Fibroblast of lung (primary cell): ENCODE data around the gene SMIM38. TPM values are rescaled to one million over a fixed set of nuclear protein-coding genes. Genes with fewer than 3 reads are reported as not detected.

ENCODE experiments used
- DNase-seq, 2 donors: peaks; one replicate each; pipeline versions ENCODE4 v3.0.0 to v3.0.0-alpha.2; 2010; ENCODE audit warnings: low read depth in 2 of 2
- H2AFZ ChIP-seq: 2 replicates; pipeline ENCODE4 v1.5.1; 2012; ENCODE audit warnings: low read length, control low read depth, inconsistent platforms
- H3K27ac ChIP-seq: 2 replicates; pipeline ENCODE4 v1.5.1; 2011; ENCODE audit warnings: low read length, control low read depth; ENCODE audit not compliant: insufficient read depth
- H3K27me3 ChIP-seq: 2 replicates; pipeline ENCODE4 v1.5.1; 2011; ENCODE audit warnings: mild to moderate bottlenecking, low read length; ENCODE audit not compliant: control insufficient read depth, insufficient read depth
- H3K36me3 ChIP-seq: 2 replicates; pipeline ENCODE4 v1.5.1; 2011; ENCODE audit warnings: low read length; ENCODE audit not compliant: control insufficient read depth, insufficient read depth
- H3K4me1 ChIP-seq: 2 replicates; pipeline ENCODE4 v1.5.1; 2011; ENCODE audit warnings: low read length; ENCODE audit not compliant: control insufficient read depth, insufficient read depth; ENCODE audit errors: extremely low read depth
- H3K4me2 ChIP-seq: 2 replicates; pipeline ENCODE4 v1.5.1; 2011; ENCODE audit warnings: low read length, control low read depth; ENCODE audit not compliant: insufficient read depth; ENCODE audit errors: extremely low read depth
- H3K4me3 ChIP-seq, 4 experiments: fragments of 200-600 bp in 1 of 4; sonication (generic) in 1 of 4; replicated peaks in 1 of 4; 2 replicates each; pipeline ENCODE4 v1.5.1; 2011 to 2016; ENCODE audit warnings: low read length in 4 of 4, low read depth in 3 of 4, mild to moderate bottlenecking in 3 of 4, control low read depth in 2 of 4, inconsistent platforms in 1 of 4, mixed read lengths in 1 of 4; ENCODE audit not compliant: insufficient read depth in 1 of 4; ENCODE audit errors: control extremely low read depth in 1 of 4
- H3K79me2 ChIP-seq: 2 replicates; pipeline ENCODE4 v1.5.1; 2012; ENCODE audit warnings: mild to moderate bottlenecking, low read length, inconsistent platforms; ENCODE audit not compliant: control insufficient read depth, insufficient read depth
- H3K9ac ChIP-seq: 2 replicates; pipeline ENCODE4 v1.5.1; 2011; ENCODE audit warnings: mild to moderate bottlenecking, low read length, control low read depth; ENCODE audit not compliant: insufficient read depth
- H3K9me3 ChIP-seq: 2 replicates; pipeline ENCODE4 v1.5.1; 2012; ENCODE audit warnings: low read depth, low read length; ENCODE audit not compliant: control insufficient read depth, insufficient read depth
- H4K20me1 ChIP-seq: 2 replicates; pipeline ENCODE4 v1.5.1; 2011; ENCODE audit warnings: low read length; ENCODE audit not compliant: control insufficient read depth, insufficient read depth; ENCODE audit errors: extremely low read depth
- EZH2 ChIP-seq: IDR thresholded peaks from 2 replicates; pipeline ENCODE4 v1.5.1; 2012; ENCODE audit warnings: low read length, control low read depth, mild to moderate bottlenecking; ENCODE audit errors: missing control alignments
- polyA plus RNA-seq, 2 donors: library from polyadenylated mRNA; depleted of rRNA in 1 of 2; stranded (reverse) in 1 of 2; unstranded in 1 of 2; fragments of >200 nt; gene quantifications; 2 replicates each; pipeline ENCODE4 v1.2.1, GENCODE V29; 2011 to 2012; ENCODE audit warnings: missing spikeins in 1 of 2
- total RNA-seq: library from RNA; depleted of rRNA; stranded (reverse); fragments of >200 nt; gene quantifications from 2 replicates; pipeline ENCODE4 v1.2.1, GENCODE V29; 2014
- TF ChIP-seq, protein P1 (sequence below), 2 donors: IDR thresholded peaks in 1 of 2; conservative IDR thresholded peaks in 1 of 2; 1 replicate in 1 of 2; 2 replicates in 1 of 2; pipeline ENCODE4 v1.5.1; 2011 to 2012; ENCODE audit warnings: low read length in 2 of 2, control low read depth in 1 of 2, inconsistent platforms in 1 of 2, low read depth in 1 of 2, mild to moderate bottlenecking in 1 of 2

The SMIM38 gene
- total and polyA plus RNA-seq, 2 donors (not counting 1 experiment from before 2014, with no cell fraction given) = 0.06 to 0.33 TPM

GRCh38 chr11:69173331-69173730, 17.6 kb downstream of the SMIM38 start:
- Histone ChIP-seq H3K4me3 (no peak overlapping the region), H3K9ac (no peak overlapping the region), H2AFZ (no peak overlapping the region), H3K79me2 (no peaks in the 10 kb centered on the region), H3K9me3 (no peaks in the 10 kb centered on the region), H3K4me1 (no peaks in the 10 kb centered on the region), H3K36me3 (no peaks in the 10 kb centered on the region), H3K4me2 (no peak overlapping the region), H3K27me3 (peaks cover 8% of the 10 kb centered on the region), H3K27ac (no peak overlapping the region), H4K20me1 (no peaks in the 10 kb centered on the region)
- TF ChIP-seq, protein P1, sequence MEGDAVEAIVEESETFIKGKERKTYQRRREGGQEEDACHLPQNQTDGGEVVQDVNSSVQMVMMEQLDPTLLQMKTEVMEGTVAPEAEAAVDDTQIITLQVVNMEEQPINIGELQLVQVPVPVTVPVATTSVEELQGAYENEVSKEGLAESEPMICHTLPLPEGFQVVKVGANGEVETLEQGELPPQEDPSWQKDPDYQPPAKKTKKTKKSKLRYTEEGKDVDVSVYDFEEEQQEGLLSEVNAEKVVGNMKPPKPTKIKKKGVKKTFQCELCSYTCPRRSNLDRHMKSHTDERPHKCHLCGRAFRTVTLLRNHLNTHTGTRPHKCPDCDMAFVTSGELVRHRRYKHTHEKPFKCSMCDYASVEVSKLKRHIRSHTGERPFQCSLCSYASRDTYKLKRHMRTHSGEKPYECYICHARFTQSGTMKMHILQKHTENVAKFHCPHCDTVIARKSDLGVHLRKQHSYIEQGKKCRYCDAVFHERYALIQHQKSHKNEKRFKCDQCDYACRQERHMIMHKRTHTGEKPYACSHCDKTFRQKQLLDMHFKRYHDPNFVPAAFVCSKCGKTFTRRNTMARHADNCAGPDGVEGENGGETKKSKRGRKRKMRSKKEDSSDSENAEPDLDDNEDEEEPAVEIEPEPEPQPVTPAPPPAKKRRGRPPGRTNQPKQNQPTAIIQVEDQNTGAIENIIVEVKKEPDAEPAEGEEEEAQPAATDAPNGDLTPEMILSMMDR (conservative IDR thresholded peaks at IDR 0.05 in 1 of 2, IDR thresholded peaks at IDR 0.05 in 1 of 2; ENCODE audit: low read depth in 1 of 2, low read length in 2 of 2) = no peak
- TF ChIP-seq EZH2 = no peak
- no peak for DNase-seq

DNA sequence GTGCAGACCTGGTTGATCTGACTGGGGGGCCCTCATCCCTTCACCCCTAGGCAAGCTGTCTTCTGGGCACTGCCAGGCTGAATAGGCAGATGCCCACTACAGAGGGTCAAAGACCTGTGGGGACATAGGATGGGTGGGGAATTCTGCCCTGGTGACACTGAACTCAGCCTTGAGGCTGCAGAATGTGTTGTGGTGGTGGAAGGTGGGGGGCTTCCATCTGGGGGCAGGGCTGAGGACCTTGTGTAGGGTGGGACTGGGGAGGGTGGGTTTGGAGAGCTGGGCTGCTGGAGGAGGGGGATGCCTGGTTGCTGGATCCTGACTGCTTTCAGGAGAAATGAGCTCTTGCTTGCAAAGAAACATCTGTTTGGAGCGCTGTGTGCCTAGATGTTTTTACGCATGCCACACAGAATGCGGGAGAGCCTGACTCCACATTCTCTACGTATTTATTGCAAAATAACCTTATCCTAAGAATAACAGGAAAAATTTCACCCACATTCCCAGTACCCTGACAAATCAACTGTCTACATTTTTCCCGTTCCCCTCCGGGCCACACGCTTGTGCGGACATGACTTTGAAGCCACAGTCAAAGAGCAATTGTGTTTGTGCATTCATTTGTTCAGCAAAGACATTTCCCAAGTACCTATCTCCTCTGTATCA, 18.3 kb downstream of the SMIM38 start:
- Histone ChIP-seq H3K36me3 (no peaks in the 10 kb centered on the region), H3K4me3 (no peak overlapping the region), H3K27me3 (peaks cover 14% of the 10 kb centered on the region), H3K9me3 (no peaks in the 10 kb centered on the region), H3K4me1 (no peaks in the 10 kb centered on the region), H2AFZ (no peak overlapping the region), H3K9ac (no peak overlapping the region), H3K4me2 (no peak overlapping the region), H3K27ac (no peak overlapping the region), H3K79me2 (no peaks in the 10 kb centered on the region), H4K20me1 (no peaks in the 10 kb centered on the region)
- TF ChIP-seq, protein P1 (conservative IDR thresholded peaks at IDR 0.05 in 1 of 2, IDR thresholded peaks at IDR 0.05 in 1 of 2; ENCODE audit: low read depth in 1 of 2, low read length in 2 of 2) = no peak
- no peak for TF ChIP-seq EZH2
- DNase-seq = peak; percentile 34 to 60

- Histone ChIP-seq H3K36me3 (no peaks in the 10 kb centered on the region), H3K27ac (no peak overlapping the region), H3K79me2 (no peaks in the 10 kb centered on the region), H4K20me1 (no peaks in the 10 kb centered on the region), H2AFZ (no peak overlapping the region), H3K9ac (no peak overlapping the region), H3K9me3 (no peaks in the 10 kb centered on the region), H3K4me1 (no peaks in the 10 kb centered on the region), H3K4me3 (no peak overlapping the region), H3K27me3 (peaks cover 17% of the 10 kb centered on the region), H3K4me2 (no peak overlapping the region)
- no peak for TF ChIP-seq EZH2
- TF ChIP-seq, protein P1 (conservative IDR thresholded peaks at IDR 0.05 in 1 of 2, IDR thresholded peaks at IDR 0.05 in 1 of 2; ENCODE audit: low read depth in 1 of 2, low read length in 2 of 2) = no peak
- no peak for DNase-seq
Measured at GRCh38 chr11:69174841-69175240, 19.1 kb downstream of the SMIM38 start.
